NCI-H1092 (cell line): ENCODE measurements around the gene DNAJC1.

Source experiments
- DNase-seq: peaks from one replicate; lab custom pipeline; 2025; lab: John Stamatoyannopoulos, UW

DNAJC1 gene

GRCh38 chr10:21959998-21960397 is 43.5 kb downstream of the DNAJC1 start:
- DNase-seq = no peak

- DNase-seq = no peak
Observed at GRCh38 chr10:21954690-21955089, 48.8 kb downstream of the DNAJC1 start.

DNA sequence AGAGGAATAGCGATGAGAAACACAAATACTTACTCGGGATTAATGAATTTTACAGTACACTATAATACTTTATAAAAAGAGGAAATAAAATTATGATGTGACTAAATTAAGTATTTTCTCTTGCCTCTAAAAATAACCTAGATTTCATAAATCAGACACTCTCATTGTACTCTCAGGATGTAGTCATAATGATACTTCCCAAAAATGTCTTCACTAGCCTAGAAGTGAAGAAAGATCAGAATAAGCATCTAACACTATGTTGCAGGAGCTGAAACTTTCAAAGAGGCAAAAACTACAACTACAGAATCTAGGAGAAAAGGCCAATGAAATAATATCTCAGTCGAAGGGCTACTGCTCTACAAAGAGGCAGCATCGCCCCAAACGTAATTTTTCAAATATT is 49.4 kb downstream of the DNAJC1 start:
- DNase-seq = no peak

GRCh38 chr10:21953585-21954057 is 49.9 kb downstream of the DNAJC1 start:
- DNase-seq = no peak

DNA sequence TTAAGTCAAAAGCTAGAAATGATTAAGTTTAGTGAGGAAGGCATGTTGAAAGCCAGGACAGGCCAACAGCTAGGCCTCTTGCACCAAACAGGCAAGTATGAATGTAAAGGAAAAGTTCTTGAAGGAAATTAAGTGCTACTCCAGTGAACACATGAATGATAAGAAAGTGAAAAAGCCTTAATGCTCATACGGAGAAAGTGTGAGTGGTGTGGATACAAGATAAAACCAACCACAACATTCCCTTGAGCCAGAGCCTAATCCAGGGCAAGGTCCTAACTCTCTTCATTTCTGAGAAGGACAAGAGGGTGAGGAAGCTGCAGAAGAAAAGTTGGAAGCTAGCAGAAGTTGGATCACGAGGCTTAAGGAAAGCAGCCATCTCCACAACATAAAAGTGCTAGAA is 53.0 kb downstream of the DNAJC1 start:
- no peak for DNase-seq

GRCh38 chr10:21946946-21947345 is 56.6 kb downstream of the DNAJC1 start:
- DNase-seq = no peak

GRCh38 chr10:21944727-21945386 is 58.7 kb downstream of the DNAJC1 start:
- DNase-seq = no peak

DNA sequence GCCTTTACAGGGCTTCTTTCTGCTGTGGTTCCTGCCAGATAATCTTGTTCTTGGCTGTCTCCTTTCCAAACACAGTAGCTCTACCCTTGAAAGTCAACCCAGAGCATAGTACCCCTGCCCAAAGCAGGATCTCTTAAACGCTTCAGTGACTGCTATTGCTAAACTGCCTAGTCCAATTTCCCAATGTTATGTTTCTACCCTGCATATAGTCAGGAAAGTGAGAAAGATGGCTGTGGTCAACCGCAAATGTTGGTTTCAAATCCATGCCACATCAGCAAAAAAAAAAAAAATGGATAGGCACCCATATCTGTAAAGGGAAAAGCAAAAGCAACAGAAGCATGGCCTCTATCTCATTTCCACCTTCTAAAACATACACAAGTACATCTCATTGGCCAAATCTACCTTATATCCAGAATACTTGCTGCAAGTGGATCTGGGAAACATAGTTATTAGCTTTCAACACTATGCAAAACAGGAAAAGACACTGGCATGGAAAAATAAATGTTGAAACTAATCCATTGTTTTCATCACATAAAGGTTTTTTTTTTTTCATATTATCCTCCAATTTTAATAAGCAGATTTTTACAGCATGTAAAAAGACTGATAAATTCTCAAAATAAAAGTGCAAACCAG is 59.8 kb downstream of the DNAJC1 start:
- no peak for DNase-seq

DNA sequence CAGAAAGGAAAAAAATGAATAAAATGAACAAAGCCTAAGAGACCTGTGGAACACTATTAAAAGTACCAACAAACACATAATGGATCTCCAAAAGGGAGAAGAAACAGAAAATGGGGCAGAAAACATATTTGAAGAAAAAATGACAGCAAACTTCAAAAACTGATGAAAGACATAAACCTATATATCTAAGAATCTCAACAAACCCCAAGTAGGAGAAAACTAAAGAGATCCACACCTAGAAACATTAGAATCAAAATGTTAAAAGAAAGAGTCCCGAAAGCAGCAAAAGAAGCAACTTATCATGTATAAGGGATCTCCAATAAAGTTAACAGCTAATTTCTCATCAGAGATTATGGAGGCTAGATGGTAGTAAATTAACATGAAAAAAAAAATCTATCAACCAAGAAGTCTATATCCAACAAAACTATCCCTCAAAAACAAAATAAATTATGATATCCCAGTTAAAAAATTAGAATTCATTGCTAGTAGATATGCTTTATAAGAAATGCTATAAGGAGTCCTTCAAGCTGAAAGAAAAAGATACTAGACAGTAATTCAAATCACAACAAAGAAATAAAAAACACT is 68.0 kb downstream of the DNAJC1 start:
- no peak for DNase-seq

GRCh38 chr10:21934307-21934706 is 69.2 kb downstream of the DNAJC1 start:
- no peak for DNase-seq

DNA sequence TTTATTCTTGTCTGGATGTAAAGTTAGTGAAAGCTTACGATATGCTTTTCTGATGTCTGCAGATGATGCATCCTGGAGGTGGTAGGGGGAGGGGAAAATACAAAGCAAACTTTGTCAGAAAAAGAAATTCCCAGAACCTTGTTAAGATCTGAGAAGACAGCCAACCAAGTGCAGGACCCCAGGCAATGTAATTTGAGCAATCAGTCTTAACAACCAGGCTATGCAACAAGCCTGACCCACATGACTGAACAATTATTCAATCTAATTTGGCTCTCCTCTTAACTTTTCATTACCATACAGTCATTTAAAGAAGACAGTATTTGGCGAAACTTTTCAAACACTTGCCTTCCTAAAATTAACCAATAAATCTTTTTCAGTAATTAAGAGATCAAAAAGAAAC is 74.5 kb downstream of the DNAJC1 start:
- no peak for DNase-seq

- DNase-seq = no peak
Observed at GRCh38 chr10:21927631-21928353, 75.7 kb downstream of the DNAJC1 start.

- DNase-seq = no peak
Observed at GRCh38 chr10:21926949-21927348, 76.6 kb downstream of the DNAJC1 start.

- no peak for DNase-seq
Observed at GRCh38 chr10:21926358-21926925, 77.1 kb downstream of the DNAJC1 start.

DNA sequence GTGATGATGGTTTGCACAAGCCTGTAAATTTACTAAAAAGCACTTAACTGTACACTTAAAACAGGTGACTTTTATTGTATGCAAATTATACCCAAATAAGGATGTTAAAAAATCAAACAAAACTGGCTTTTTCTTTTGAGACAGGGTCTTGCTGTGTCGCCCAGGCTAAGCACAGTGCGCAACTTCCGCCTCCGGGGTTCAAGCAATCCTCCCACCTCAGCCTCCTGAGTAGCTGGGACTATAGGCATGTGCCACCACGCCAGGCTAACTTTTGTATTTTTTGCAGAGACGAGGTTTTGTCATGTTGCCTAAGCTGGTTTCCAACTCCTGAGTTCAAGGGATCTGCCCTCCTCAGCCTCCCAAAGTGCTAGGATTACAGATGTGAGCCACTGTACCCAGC is 77.7 kb downstream of the DNAJC1 start:
- DNase-seq = no peak

GRCh38 chr10:21924511-21924910 is 79.0 kb downstream of the DNAJC1 start:
- DNase-seq = no peak

DNA sequence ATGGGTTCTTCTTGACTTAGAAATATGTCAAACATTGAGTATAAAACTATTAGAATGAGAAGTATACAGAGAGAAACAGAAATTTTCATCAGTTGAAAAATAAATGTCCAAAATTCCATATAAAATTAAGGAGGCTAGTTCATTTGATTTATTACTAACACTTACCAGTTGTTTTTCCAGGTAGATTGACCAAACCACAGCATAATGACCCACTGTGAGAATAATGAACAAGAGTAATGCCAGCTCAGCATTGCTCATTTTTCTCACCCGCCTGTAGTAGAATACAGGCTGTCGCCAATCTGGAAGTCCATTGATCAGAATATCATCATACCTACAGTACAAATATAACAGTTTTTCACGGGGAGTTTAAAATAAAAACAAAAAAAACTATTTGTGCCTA is 82.9 kb downstream of the DNAJC1 start:
- DNase-seq = no peak

DNA sequence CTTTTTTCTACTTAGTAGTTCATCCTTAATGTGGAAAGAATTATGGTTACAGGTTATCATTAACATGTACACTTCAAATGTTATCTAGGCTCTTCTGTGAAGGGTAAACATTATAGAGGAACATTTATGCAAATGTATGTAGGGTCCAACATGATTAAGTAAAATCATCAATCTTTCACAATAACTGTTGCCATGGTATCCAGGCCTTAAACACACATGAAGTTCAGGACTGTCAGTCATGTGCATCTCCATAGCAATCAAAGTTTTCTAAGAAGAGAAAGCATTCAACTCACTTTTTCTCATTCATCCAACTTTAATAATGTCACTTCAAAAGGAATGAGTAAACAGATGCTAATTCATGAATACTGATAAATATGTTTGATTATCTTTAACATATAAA is 83.6 kb downstream of the DNAJC1 start:
- DNase-seq = no peak

DNA sequence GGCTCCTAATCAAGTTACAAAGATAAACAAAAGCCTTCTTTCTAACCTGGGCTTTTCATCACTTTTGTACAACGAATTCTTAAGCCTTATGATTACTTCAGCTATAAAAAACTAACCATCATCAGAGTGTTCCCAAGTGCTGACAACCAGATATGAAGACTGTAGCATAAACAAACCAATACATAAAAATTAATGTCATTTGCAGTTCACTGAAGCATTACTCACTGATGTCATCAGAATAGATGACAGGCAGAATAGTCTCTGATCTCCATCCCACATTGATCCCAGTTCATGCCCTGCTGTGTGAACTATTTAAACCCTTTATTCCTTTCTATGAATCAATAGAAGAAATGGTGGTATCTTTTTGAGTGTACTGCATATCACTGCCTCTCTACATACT is 84.4 kb downstream of the DNAJC1 start:
- no peak for DNase-seq

GRCh38 chr10:21912625-21913024 is 90.9 kb downstream of the DNAJC1 start:
- DNase-seq = no peak

- DNase-seq = no peak
Observed at GRCh38 chr10:21910798-21911197, 92.7 kb downstream of the DNAJC1 start.

DNA sequence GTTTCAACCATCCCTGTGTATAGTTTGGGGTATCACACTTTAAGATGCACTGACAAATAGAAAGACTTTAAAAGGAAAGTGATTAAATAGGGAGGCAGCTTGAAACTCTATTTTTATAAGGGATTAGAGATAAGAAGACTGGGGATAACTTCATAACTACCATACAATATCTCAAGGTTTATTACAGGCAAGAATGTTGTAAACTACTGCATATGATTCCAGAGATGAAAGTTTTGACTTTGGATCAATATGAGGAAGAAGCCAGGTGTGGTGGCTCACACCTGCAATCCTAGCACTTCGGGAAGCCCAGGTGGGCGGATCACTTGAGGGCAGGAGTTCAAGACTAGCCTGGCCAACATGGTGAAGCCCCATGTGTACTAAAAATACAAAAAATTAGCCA is 96.1 kb downstream of the DNAJC1 start:
- no peak for DNase-seq

- DNase-seq = no peak
Observed at GRCh38 chr10:21904930-21905329, 98.6 kb downstream of the DNAJC1 start.
